CMK (cell line): ENCODE results near the gene TMEM14C.
A peak's percentile ranks its signal among the peaks of the same experiment; 100 is the strongest.

Experiments
- DNase-seq: peaks from one replicate; pipeline ENCODE4 v3.0.0-alpha.2; 2010; ENCODE audit warnings: low read depth

The TMEM14C gene

DNA sequence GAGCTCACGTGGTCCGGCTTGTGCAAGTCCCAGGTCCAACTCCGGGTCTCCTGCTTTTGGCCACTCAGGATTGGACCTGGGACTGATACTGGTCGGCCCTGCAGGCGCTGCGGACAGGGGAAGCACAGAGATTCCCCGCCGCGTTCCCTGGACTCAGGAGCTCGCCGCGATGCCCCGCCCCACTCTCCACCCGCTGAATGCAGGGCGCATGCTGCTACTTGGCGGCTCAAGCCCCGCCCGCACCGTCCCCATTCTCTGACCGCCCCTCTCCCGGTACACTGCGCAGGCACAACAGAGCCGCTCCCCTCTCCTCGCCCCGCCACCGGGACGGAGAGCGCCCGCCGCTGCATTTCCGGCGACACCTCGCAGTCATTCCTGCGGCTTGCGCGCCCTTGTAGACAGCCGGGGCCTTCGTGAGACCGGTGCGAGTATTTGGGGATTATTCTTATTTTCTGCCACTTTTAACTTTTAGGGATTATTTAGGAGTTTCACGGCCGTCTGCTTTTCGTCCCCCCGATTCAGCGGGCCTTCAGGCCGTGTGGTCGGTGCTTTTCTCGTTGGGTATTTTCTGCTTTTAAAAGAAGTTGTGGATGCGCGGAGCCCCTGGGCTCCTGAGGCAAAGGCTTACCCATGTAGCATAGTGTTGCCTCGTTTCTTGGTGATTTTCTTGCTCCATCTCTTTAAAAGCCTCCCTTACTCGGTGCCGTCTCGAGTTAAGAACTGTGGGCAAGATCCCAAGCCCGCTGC, at the start of gene TMEM14C:
TSS of gene TMEM14C (plus strand) at position 251 of the 747 bp plus-strand sequence. CDS start 1,544 bp downstream, outside the sequence.
- peak; percentile 94 for DNase-seq

DNA sequence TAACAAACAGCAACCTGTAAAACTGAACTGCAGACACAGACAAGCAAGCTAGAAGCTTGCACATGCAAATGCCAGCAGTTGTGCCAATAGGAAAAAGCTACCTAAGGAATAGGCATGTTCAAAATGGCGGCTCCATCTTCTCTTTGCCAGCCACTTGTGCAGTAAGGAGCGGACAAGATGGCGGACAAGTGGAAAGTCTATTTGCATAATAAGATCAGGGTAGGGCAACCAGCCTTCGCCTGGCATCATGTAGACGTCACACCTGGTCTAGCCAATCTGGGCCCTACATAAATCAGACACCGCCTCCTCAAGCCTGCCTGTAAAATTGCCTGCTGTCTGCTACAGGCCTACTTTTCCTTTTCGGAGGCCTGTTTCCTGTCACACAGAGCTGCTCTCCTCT, 46.5 kb upstream of the TMEM14C start:
- DNase-seq, result no peak

DNA sequence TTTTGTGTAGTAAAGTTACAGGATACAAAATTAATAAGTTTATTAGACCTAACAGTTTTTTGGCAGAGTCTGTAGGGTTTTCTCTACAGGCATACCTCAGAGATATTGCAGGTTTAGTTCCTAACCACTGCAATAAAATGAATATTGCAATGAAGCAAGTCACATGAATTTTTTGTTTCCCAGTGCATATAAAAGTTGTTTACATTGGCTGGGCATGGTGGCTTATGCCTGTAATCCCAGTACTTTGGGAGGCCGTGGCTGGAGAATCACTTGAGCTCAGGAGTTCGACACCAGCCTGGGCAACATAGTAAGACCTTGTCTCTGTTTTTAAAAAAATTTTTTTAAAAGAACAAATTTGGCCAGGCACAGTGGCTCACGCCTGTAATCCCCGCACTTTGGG, 44.4 kb upstream of the TMEM14C start:
- DNase-seq, result no peak

DNA sequence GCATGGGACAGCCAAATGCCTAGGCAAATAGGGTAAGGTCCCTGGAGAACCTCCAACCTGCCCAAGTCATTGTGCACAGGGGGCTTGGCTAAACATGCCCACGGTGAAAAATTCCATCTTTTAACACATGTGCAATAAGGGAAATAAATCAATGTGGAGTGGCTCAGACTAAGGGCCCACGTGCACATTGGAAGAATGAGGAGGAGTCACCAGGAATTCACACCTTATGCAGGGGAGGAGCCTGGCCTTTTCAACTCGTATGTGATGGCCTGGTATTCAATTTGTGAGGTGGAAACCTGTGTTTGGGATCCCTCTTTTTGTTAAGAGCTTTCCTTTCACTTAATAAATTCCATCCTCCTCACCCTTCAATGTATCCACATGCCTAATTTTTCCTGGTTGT, 41.1 kb upstream of the TMEM14C start:
- DNase-seq, result no peak

DNA sequence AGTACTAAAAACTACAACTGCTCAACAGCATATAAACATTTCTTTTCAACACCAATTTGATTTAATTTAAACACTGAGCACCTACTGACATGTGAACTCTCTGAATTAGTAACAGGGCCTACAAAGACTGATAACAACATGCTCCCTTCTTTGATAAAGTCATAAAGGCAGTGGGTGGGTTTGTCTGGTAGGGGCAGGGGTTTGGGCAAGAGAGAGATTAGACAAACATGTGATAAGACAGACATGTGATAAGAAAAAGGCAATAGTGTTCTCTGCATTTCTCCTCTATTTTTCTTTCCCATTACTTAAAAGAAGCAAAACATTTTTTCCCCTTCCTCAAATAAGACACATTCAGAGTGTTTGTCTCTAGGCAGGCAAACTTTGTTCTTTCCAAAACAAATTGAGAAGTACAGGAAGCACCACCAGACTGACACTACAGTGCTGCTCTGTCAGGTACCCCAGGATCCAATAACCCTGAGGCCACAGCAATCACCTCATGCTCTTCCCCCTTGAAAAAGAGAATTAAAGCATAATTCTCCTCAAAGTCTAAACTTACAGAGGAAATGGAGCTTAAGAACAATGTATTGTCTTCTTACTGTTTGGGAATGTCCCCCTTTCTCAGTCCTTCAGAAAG, 40.4 kb upstream of the TMEM14C start:
- DNase-seq, result no peak

DNA sequence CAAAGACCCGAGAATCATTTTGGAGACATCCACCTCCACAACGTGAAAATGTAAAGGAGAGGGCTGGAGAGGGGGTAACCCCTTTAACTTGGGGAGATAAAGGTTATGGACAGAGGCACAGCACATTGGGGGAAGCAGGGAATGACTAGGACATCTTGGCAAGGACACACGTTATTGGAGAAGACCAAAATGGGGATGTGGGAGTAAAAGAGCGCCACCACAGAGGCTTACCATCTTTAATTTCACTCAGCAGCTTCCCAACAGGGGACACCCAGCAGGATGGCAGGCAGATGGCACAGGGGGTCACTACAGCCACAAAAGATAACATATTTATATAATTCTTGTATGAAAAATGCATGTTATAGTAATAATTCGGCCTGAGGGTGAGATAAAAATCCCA, 38.3 kb upstream of the TMEM14C start:
- no peak for DNase-seq

DNA sequence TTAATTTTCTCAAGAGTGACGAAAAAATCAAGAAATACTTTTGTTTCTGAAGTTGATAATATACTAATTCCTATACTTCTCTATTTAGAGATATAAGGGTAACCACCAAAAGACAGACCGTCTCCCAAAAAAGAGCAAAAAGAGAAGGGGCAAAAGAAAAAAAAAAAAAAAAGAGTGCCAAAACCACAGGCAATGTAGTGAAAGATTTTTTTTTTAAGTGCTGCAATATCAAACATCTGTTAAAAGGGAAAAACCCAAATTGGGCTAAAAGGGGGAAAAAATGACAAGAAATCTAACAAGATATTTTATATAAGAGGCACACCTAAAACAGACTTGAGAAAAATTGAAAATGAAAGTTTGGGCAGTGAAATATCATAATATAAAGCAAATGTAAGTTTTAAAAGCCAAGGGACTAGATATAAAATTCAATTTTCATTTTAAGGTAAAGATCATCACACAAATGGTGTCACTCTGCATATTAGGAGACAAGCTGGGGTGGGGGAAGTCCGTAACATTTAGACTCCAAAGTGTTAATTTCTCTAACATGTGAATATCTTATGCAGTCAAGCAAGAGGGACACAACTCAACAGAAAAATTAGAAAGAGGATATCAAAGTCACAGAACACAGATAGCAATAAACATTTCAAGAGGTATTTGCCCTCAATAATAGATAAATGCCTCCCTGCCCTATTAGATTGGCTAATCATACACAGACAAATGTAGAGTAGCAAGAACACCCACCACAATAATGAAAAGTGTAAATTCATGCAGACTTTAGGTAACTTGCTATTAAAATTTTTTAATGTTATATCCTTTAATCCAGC, 37.6 kb upstream of the TMEM14C start:
- no peak for DNase-seq

DNA sequence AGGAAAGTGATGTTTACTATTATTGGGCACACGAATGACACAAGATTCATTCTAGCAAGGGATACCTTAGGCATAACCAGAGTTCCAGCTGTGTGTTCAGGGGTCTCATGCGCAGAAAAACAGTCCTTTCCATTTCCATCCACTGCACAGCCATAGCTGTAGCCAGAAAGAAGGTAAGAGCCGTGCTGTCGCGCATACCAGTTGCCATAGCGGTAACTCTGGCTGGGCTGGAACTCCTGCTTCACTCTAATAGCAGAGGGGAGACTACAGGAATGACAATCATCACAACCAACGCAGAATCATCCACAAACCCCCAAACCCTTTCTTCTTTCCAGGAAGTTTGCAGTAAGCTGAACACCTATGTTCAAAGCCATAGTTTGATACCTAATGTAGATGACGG, 36.0 kb upstream of the TMEM14C start:
- no peak for DNase-seq

DNA sequence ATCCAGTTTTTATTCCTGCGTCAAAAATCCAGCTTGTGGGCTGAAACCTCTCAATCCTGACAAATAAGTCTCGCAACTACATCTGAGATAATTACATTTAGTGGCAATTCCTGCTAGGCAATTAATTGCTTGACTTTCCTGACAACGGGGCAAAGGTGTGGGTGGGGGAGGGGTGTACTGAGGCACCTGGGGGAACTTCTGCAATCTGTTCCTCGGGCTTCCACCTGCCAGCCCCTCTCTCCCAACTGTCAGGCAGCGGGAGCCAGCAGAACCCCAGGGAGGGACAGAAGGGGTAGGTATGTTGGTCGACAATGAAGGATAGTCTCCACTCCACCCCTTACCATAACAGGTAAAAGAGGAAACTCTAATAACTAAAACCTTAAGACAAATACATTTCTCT, 35.3 kb upstream of the TMEM14C start:
- DNase-seq, result no peak

DNA sequence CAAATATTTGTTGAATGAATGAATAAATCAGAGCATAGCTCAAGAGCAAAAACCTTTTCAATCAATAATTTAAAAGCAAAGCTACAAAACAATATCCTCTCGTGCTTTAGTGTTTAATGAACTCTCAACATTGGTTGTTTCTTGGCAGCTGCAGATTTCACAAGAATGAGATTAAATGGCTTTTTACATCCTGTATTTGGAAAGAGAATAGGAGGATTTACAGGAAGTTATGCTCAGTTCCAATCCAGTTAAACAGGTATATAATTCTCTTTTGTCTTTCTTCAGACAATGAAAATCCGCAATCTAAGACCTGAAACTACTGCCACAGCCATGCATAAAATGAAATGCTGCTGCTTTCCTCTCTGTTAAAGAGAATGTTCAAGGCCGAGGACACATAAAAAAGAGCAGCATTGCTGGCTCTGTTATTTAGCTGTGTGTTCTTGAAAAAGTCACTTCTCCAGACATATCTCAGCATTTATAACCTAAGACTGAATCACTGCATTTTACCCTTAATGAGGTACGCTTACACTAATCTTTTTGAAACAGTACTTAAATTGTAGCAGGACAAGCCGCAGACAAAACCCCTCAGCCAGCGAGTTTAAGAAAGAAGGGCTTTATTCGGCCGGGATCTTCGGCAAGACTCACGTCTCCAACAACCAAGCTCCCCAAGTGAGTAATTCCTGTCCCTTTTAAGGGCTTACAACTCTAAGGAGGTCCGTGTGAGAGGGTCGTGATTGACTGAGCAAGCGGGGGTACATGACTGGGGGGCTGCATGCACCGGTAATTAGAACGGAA, 32.0 kb upstream of the TMEM14C start:
- no peak for DNase-seq

DNA sequence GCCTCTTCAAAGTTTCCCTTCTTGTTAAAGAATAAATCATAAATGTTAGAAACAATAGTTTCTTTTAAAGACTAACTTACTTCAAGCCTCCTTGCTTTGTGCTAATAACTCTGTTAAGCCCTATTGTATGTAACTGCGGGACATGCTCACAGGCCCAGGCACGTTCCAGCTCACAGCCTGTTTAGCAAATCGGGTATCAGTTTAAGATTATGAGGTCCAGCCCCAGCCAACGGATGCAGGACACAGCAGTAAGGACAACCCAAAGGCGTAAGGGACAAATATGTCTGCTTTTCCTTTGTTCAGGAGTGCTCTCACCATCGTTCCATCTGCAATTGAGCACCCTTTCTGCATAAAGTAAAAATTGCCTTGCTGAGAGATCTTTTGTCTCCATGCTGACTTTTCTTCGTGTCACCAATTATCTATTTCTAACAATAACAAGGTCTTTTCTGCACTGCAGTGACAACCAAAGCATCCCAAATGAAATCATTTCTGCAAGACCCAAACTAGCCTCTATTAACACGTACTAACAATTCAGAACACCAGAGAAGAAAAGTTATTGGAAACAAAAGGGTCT, 29.8 kb upstream of the TMEM14C start:
- no peak for DNase-seq

DNA sequence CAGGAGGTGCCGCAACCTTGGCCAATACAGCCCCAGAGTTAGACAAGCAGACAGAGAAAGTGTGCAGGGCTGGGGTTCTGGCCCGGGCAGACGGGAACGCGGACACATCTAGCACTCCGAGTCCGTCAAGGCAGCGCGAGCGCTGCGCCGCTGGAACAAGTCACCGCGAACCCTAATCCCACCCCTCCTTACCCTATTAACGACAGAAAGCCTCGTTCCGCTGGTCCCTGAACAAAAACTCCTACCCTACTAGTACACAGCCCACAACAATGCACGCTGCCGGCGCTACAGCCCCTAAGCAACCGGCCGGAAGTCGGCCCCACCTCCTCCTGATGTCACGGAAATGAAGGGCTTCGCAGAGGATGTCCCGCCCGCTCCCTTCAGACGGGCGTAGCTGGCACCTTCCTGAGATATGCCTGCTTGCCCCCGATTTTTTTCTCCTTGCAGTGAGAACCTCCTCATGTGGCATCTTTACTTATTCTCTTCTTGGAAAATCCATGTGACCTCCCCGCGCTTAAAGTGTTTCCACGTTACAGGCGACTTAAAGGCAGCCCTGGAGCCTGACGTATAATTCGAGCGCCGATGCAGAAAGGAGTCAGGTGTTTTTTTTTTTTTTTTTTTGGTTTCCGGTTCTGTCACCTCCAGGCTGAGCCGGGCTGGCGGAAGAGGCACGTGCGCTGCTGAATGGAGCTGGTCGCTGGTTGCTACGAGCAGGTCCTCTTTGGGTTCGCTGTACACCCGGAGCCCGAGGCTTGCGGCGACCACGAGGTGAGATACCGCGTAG, 28.4 kb upstream of the TMEM14C start, which contains the start of the genes C6orf52 and PAK1IP1:
TSS of gene C6orf52 (minus strand) at position 315 of the 784 bp plus-strand sequence. CDS start 7,066 bp downstream, outside the sequence.
TSS of gene PAK1IP1 (plus strand) at position 671 of the 784 bp plus-strand sequence. CDS start at position 685, 14 bp downstream.
- DNase-seq, result peak; percentile 82

DNA sequence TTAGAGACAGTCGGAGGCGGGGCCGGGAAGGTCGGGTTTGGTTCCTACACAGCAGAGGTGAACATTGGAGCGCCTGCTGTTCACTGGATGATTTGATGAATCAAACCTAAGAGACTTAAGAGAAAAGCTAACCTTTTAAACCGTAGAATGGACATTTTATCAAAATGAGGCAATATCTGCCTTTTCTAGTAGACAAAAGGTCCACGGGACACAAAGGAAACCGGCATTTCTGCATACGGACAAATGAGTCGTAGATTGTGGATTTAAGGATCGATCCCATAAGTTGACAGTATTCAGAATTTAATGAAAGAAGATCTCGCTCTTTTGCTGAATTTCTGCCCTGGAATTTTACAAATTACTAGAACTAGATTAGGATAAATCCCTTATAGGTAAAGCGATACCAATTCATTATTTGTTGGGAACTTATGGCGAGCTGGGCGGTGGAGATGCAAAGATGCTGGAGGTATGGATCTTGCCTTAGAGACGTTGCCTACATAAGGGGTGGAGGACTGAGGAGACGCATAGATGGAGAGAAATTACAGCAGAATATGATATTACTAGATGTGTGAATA, 27.7 kb upstream of the TMEM14C start:
- no peak for DNase-seq

DNA sequence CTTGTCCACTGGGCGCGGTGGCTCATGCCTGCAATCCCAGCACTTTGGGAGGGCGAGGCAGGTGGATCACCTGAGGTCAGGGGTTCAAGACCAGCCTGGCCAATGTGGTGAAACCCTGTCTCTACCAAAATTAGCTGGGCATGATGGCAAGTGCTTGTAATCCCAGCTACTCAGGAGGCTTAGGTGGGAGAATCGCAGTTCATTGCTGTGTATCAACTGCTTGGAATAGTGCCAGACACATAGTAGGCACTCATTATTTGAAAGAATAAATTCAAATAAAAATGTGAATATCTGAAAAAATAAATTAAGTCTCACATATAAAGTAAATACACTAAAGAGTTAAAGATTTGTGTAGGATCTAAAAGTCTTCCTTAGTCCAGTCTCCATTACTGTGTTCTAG, 26.2 kb upstream of the TMEM14C start:
- DNase-seq, result no peak

DNA sequence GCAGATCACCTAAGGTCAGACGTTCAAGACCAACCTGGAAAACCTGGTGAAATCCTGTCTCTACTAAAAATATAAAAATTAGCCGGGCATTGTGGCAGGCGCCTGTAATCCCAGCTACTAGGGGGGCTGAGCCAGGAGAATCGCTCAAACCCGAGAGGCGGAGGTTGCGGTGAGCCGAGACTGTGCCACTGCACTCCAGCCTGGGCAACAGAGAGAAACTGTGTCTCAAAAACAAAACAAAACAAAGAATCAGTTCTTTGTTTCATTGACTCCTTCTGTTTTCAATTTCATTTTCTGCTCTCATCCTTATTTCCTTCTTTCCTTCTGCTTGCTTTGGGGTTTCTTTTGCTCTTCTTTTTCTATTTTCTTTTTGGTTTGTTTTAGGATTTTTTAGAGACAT, 8.9 kb upstream of the TMEM14C start:
- no peak for DNase-seq

DNA sequence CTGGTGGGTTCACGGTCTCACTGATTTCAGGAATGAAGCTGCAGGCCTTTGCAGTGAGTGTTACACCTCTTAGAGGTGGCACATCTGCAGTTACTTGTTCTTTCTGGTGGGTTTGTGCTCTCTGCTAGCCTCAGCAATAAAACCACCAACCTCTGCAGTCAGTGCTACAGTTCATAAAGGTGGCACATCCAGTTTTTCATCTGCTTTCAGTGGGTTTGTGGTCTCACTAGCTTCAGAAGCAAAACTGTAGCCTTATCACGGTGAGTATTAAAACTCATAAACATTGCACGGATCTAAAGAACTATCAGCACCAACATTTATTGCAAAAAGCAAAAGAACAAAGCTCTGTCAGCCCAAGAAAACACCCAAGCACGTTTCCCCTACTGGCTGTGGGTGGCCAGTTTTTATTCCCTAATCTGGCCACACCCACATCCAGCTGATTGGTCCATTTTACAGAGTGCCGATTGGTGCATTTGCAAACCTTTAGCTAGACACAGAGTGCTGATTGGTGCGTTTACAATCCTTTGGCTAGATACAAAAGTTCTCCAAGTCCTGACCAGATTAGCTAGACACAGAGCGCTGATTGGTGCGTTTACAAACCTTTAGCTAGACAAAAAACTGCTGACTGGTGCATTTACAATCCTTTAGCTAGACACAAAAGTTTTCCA, 3.4 kb upstream of the TMEM14C start:
- no peak for DNase-seq

DNA sequence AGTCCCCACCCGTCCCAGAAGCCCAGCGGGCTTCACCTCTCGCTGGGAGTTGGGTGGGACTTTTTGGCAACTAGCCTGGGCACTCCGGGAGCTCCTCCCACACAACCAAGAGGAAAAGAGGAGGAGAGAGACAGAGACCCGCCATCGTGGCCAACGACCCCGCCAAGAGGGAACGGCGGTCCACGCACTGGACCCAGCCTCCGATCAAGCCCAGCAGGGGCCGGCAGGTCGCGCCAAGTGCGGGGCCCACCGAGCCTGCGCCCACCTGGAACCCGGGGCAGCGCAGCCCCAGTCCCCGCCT, 3.0 kb upstream of the TMEM14C start:
- DNase-seq, result no peak

DNA sequence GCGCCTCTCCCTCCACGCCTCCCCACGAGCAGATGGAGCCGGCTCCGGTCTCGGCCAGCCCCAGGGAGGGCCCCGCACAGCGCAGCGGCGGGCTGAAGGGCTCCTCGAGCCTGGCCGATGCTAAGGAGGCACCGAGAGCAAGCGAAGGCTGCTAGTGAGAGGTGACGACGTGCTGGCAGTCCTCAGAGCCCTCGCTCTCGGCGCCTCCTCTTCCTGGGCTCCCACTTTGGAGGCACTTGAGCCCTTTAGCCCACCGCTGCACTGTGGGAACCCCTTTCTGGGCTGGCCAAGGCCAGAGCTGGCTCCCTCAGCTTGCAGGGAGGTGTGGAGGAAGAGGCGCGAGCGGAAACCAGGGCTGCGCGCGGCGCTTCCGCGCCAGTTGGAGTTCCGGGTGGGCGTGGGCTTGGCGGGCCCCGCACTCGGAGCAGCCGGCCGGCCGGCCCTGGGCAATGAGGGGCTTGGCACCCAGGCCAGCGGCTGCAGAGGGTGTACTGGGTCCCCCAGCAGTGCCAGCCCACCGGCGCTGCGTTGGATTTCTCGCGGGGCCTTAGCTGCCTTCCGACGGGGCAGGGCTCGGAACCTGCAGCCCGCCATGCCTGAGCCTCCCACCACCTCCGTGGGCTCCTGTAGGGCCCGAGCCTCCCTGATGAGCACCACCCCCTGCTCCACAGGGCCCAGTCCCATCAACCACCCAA, 2.5 kb upstream of the TMEM14C start:
- DNase-seq, result no peak
